Esophagus muscularis mucosa (tissue), 4 donors: ENCODE measurements around the gene EPHA4. TPM values are rescaled to one million over a fixed set of nuclear protein-coding genes. Genes with fewer than 3 reads are reported as not detected.

Source experiments
- DNase-seq: peaks from one replicate; pipeline ENCODE4 v3.0.0-alpha.2; 2017; ENCODE audit errors: extremely low spot score
- H3K27ac ChIP-seq, 4 donors: fragments of 200-600 bp; sonication (generic); replicated peaks in 1 of 4; 1 replicate in 3 of 4; 2 replicates in 1 of 4; pipeline ENCODE4 v1.5.1; 2016 to 2019; ENCODE audit warnings: mild to moderate bottlenecking in 1 of 4
- H3K27me3 ChIP-seq, 4 donors: fragments of 200-600 bp; sonication (generic); one replicate each; pipeline versions ENCODE4 v1.5.1 to v1.6.0; 2016 to 2019
- H3K36me3 ChIP-seq, 4 donors: fragments of 200-600 bp; sonication (generic); one replicate each; pipeline ENCODE4 v1.5.1; 2016 to 2019
- H3K4me1 ChIP-seq, 4 donors: fragments of 200-600 bp; sonication (generic); one replicate each; pipeline ENCODE4 v1.5.1; 2016 to 2019
- H3K4me3 ChIP-seq, 4 donors: fragments of 200-600 bp; sonication (generic); 1 replicate in 2 of 4; 2 replicates in 2 of 4; pipeline ENCODE4 v1.5.1; 2016 to 2019; ENCODE audit warnings: mild to moderate bottlenecking in 4 of 4, moderate library complexity in 1 of 4
- H3K9me3 ChIP-seq, 4 donors: fragments of 200-600 bp; sonication (generic); 1 replicate in 3 of 4; 2 replicates in 1 of 4; pipeline ENCODE4 v1.5.1; 2016 to 2019
- CTCF ChIP-seq, 3 experiments: fragments of 200-600 bp in 2 of 3; fragments of 450-650 bp in 1 of 3; sonication (generic) in 2 of 3; IDR thresholded peaks; one replicate each; pipeline ENCODE4 v1.5.1; 2017 to 2019; ENCODE audit warnings: antibody characterized with exemption in 3 of 3, mild to moderate bottlenecking in 2 of 3, moderate library complexity in 1 of 3
- EP300 ChIP-seq: sonication (generic); formaldehyde crosslinking; IDR thresholded peaks from one replicate; pipeline ENCODE4 v1.6.1; 2017; ENCODE audit warnings: antibody characterized with exemption
- POLR2A ChIP-seq: fragments of 450-650 bp; IDR thresholded peaks from one replicate; pipeline ENCODE4 v1.6.1; 2017; ENCODE audit warnings: antibody characterized with exemption, moderate library complexity, mild to moderate bottlenecking, low read depth
- POLR2AphosphoS5 ChIP-seq, 2 donors: sonication (generic); formaldehyde crosslinking; IDR thresholded peaks; one replicate each; pipeline ENCODE4 v1.6.1; 2017; ENCODE audit warnings: antibody characterized with exemption in 2 of 2
- WGBS: methylation state at CpG from one replicate; pipeline ENCODE4 v1.1.5; 2018; 5-methylcytosine and 5-hydroxymethylcytosine counted together
- intact Hi-C: fragments of 100-400 bp; cut with DNase I; formaldehyde crosslinking; loops from one replicate; pipeline ENCODE4 v1.15.1; 2023
- total RNA-seq, 4 donors: library from RNA; depleted of rRNA; stranded (reverse); fragments of >200 nt; gene quantifications; one replicate each; pipeline versions ENCODE4 v1.1.0 to v1.2.1, GENCODE V29; 2016

Gene EPHA4
- total RNA-seq, 4 donors from 2014 or later, result 15.4 to 25.9 (median 20.2) TPM

DNA sequence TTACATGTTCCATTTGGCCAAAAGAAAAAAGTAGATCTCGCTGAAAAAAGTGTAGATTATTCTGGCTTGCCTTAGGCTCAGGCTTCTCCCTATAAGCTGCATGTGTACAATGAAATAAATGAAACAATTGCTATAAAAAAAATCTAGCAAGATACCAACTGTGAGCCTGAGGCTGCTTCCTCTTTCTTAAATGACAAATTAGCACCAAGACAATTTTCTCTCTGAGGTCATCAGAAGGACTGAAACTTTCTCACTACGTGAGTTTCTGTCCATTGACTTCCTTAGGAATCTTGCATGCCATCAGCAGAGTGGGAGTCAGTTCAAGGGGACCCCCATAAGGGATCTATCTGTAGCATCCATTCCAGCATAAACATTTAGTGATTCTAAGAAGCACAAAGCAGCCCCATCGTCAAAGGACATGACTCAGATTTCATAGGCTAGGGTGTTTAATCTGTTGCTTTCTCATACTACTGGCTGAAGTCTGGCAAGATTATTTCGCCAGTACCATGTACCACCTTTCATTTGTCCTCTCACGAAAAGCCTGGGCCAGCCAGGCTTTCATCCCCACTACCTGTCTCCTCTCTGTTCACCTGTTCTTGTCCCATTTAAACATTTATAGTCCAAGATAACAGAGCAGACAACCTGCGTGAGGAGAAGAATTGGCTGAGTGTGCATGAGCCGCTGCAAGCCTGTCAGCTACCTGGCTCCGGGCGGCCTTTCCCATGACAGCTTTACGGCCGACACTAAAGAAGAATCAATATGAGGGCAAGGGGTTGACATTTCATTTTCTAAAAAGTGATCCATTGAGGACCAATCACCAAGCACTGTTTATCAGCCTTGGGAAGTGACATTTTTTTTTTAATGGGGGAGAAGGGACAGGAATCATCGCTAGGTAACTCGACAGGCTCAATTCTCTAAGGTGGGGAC lies 120.0 kb downstream of the EPHA4 start:
- DNase-seq, result no peak
- H3K4me3 ChIP-seq, result no peak overlapping the region
- 89% methylated on average over 13 of the region's 13 CpGs for WGBS
- peaks cover 0 to 5% (median 0%) of the 10 kb centered on the region in 4 donors for H3K4me1 ChIP-seq
- no peaks in the 10 kb centered on the region for H3K27me3 ChIP-seq
- peaks cover 0 to 7% (median 3%) of the 10 kb centered on the region in 4 donors for H3K36me3 ChIP-seq
- no peak for TF ChIP-seq CTCF (IDR thresholded peaks at IDR 0.05)
- TF ChIP-seq EP300, result no peak
- no peak for TF ChIP-seq POLR2A
- TF ChIP-seq POLR2AphosphoS5 (IDR thresholded peaks at IDR 0.05), result no peak
- H3K9me3 ChIP-seq, result no peaks in the 10 kb centered on the region
- intact Hi-C loops, result no loop called here
- H3K27ac ChIP-seq, result no peak overlapping the region

DNA sequence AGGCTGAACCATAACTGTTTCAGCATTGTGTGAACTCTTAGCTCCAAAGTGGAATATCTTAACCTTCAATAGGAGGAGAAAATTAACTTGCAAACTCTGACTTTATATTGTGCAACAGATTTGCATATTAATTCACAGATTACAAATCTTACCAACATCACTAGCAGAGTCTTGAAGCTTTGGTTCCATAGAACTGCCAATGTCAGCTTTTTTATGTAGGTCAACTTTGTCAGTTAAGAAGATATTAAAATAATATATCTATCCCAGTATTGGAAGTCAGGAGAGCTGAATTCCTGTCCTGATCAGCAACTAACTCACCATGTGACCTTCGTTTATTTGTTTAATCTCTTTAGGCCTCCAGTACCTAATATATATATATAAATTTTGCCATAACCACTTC lies 121.8 kb downstream of the EPHA4 start:
- no peak overlapping the region for H3K27ac ChIP-seq
- peaks cover 0 to 5% (median 0%) of the 10 kb centered on the region in 4 donors for H3K4me1 ChIP-seq
- no peaks in the 10 kb centered on the region for H3K9me3 ChIP-seq
- H3K27me3 ChIP-seq, result no peaks in the 10 kb centered on the region
- peaks cover 0 to 7% (median 3%) of the 10 kb centered on the region in 4 donors for H3K36me3 ChIP-seq
- no peak for TF ChIP-seq POLR2AphosphoS5 (IDR thresholded peaks at IDR 0.05)
- TF ChIP-seq POLR2A, result no peak
- TF ChIP-seq CTCF (IDR thresholded peaks at IDR 0.05), result no peak
- no peak for TF ChIP-seq EP300
- DNase-seq, result no peak
- intact Hi-C loops, result no loop called here
- no peak overlapping the region for H3K4me3 ChIP-seq
- WGBS, result 100% methylated on average over 1 of the region's 1 CpG

GRCh38 chr2:221449406-221449805 lies 122.7 kb downstream of the EPHA4 start:
- intact Hi-C loops, result no loop called here
- DNase-seq, result no peak
- H3K27ac ChIP-seq, result no peak overlapping the region
- TF ChIP-seq POLR2AphosphoS5 (IDR thresholded peaks at IDR 0.05) (no peak), POLR2A (no peak), EP300 (no peak), CTCF (IDR thresholded peaks at IDR 0.05) (no peak)
- 72% methylated on average over 4 of the region's 4 CpGs for WGBS
- H3K4me1 ChIP-seq, result peaks cover 0 to 5% (median 0%) of the 10 kb centered on the region in 4 donors
- H3K9me3 ChIP-seq, result no peaks in the 10 kb centered on the region
- H3K4me3 ChIP-seq, result no peak overlapping the region
- H3K36me3 ChIP-seq, result peaks cover 0 to 6% (median 0%) of the 10 kb centered on the region in 4 donors
- H3K27me3 ChIP-seq, result no peaks in the 10 kb centered on the region

DNA sequence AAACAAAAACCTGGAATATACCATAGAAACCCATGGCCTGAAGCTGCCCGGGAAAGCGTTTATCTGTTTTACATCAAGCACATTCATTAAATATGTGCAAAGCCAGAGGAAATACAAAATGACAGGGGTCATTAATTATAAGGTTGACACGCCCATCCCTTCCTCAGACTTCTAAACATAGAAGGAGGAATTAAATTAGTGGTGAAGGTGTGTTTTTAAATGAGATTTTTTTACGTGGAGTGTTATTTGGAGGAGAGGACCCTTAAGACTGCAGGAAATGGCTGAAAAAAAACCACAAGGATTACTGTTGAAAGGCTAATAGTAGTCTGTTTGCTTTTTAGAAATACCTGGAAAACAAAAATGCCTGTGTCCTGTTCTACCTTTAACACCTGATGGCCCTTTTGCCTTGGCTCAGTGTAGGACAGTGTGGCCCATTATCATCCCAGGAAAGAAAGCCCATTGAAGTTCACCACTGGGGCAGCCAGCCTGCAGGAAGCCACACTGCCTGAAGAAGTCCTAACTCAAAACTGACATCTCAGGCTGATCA lies 123.2 kb downstream of the EPHA4 start:
- intact Hi-C loops, result no loop called here
- Histone ChIP-seq H3K36me3 (peaks cover 0 to under 1% (median 0%) of the 10 kb centered on the region in 4 donors), H3K4me1 (peaks cover 0 to 5% (median under 1%) of the 10 kb centered on the region in 4 donors), H3K4me3 (no peak overlapping the region), H3K27ac (no peak overlapping the region), H3K9me3 (no peaks in the 10 kb centered on the region), H3K27me3 (no peaks in the 10 kb centered on the region)
- DNase-seq, result no peak
- TF ChIP-seq POLR2A, result no peak
- no peak for TF ChIP-seq EP300
- TF ChIP-seq CTCF (IDR thresholded peaks at IDR 0.05), result no peak
- no peak for TF ChIP-seq POLR2AphosphoS5 (IDR thresholded peaks at IDR 0.05)
- 46% methylated on average over 4 of the region's 4 CpGs for WGBS
